HAP-1 (cell line): Measurements from ENCODE around the gene SLC35F4.

Experiments
- DNase-seq, 2 experiments: peaks; one replicate each; pipeline ENCODE4 v3.0.0-alpha.2; 2016 to 2020; ENCODE audit warnings: low spot score in 2 of 2
- H3K27me3 ChIP-seq: fragments of 250-450 bp; sonication (Bioruptor Pico); 2 replicates; pipeline ENCODE4 v1.5.1; 2020; ENCODE audit warnings: low read depth, mild to moderate bottlenecking, moderate library complexity
- H3K36me3 ChIP-seq: fragments of 250-450 bp; sonication (Bioruptor Pico); replicated peaks from 2 replicates; pipeline ENCODE4 v1.5.1; 2020; ENCODE audit warnings: mild to moderate bottlenecking
- H3K4me1 ChIP-seq: fragments of 250-450 bp; sonication (Bioruptor Pico); 2 replicates; pipeline ENCODE4 v1.5.1; 2020; ENCODE audit warnings: mild to moderate bottlenecking
- H3K4me3 ChIP-seq: fragments of 250-450 bp; sonication (Bioruptor Pico); 2 replicates; pipeline ENCODE4 v1.5.1; 2020; ENCODE audit warnings: mild to moderate bottlenecking, moderate library complexity
- H3K9me3 ChIP-seq: fragments of 250-450 bp; sonication (Bioruptor Pico); 2 replicates; pipeline ENCODE4 v1.5.1; 2020; ENCODE audit warnings: mild to moderate bottlenecking, moderate library complexity
- in situ Hi-C: fragments of 300-500 bp; cut with MboI; formaldehyde crosslinking; loops from 3 replicates; pipeline ENCODE4 v1.14.3; 2020; ENCODE audit warnings: low sequenced_read_pairs, inconsistent platforms, mixed read lengths

SLC35F4 gene

GRCh38 chr14:57652769-57653168 is 213.1 kb downstream of the SLC35F4 start:
- no peak for DNase-seq
- Histone ChIP-seq H3K27me3 (no peaks in the 10 kb centered on the region; the same call in 1 of the 2 replicates), H3K36me3 (no peaks in the 10 kb centered on the region), H3K4me1 (no peaks in the 10 kb centered on the region), H3K9me3 (no peaks in the 10 kb centered on the region), H3K4me3 (no peak overlapping the region)
- in situ Hi-C loops: no loop called here

DNA sequence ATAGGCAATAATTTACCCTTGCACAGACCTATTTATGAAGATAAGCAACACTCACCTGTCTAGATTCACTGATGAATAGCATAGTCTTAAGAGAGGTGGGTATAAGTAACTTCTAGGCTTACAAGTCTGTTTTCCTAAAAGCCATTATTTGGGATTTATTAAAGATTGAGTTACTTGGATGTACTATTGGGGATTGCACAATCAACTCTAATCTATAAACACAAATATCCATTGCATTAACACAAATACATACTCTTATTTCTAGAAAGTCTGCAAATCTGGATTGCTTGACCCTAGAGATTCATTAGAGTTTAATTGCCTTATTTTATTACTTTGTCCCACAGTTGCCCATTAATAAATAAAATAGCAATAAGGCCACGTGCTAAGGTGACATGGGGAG is 224.1 kb downstream of the SLC35F4 start:
- in situ Hi-C loops: no loop called here
- H3K36me3 ChIP-seq: no peaks in the 10 kb centered on the region
- H3K4me3 ChIP-seq: no peak overlapping the region
- no peaks in the 10 kb centered on the region for H3K27me3 ChIP-seq
- DNase-seq: no peak
- H3K4me1 ChIP-seq: no peaks in the 10 kb centered on the region
- H3K9me3 ChIP-seq: no peaks in the 10 kb centered on the region

GRCh38 chr14:57640036-57640435 is 225.9 kb downstream of the SLC35F4 start:
- Histone ChIP-seq H3K9me3 (no peaks in the 10 kb centered on the region), H3K27me3 (no peaks in the 10 kb centered on the region), H3K36me3 (no peaks in the 10 kb centered on the region), H3K4me3 (no peak overlapping the region), H3K4me1 (no peaks in the 10 kb centered on the region)
- no peak for DNase-seq
- in situ Hi-C loops: no loop called here

- Histone ChIP-seq H3K9me3 (no peaks in the 10 kb centered on the region), H3K36me3 (no peaks in the 10 kb centered on the region), H3K27me3 (no peaks in the 10 kb centered on the region), H3K4me3 (no peak overlapping the region), H3K4me1 (no peaks in the 10 kb centered on the region)
- DNase-seq: no peak
- in situ Hi-C loops: no loop called here
These were observed 228.0 kb downstream of the SLC35F4 start for GRCh38 chr14:57637901-57638300.

GRCh38 chr14:57634335-57634734 is 231.6 kb downstream of the SLC35F4 start:
- in situ Hi-C loops: no loop called here
- Histone ChIP-seq H3K4me1 (no peaks in the 10 kb centered on the region), H3K9me3 (no peaks in the 10 kb centered on the region), H3K36me3 (no peaks in the 10 kb centered on the region), H3K27me3 (no peaks in the 10 kb centered on the region), H3K4me3 (no peak overlapping the region)
- DNase-seq: no peak

DNA sequence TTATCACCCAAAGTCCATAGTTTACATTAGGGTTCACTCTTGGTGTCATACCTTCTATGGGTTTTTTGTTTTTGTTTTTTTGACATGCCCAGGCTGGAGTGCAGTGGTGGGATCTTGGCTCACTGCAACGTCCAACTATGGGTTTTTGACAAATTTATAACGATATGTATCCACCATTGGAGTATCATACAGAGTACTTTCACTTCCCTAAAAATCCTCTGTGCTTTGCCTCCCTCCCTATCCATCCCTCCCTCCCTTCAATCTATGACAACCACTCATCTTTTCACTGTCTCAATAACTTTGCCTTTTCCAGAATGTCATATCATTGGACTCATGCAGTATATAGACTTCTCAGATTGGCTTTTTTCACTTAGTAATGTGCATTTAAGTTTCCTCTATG is 233.2 kb downstream of the SLC35F4 start:
- Histone ChIP-seq H3K4me1 (no peaks in the 10 kb centered on the region), H3K9me3 (no peaks in the 10 kb centered on the region), H3K27me3 (no peaks in the 10 kb centered on the region), H3K36me3 (no peaks in the 10 kb centered on the region), H3K4me3 (no peak overlapping the region)
- in situ Hi-C loops: no loop called here
- DNase-seq: no peak

GRCh38 chr14:57617510-57617909 is 248.4 kb downstream of the SLC35F4 start:
- H3K36me3 ChIP-seq: no peaks in the 10 kb centered on the region
- DNase-seq: no peak
- no peaks in the 10 kb centered on the region for H3K9me3 ChIP-seq
- H3K4me3 ChIP-seq: no peak overlapping the region
- H3K27me3 ChIP-seq: no peaks in the 10 kb centered on the region
- no peaks in the 10 kb centered on the region for H3K4me1 ChIP-seq
- in situ Hi-C loops: no loop called here

DNA sequence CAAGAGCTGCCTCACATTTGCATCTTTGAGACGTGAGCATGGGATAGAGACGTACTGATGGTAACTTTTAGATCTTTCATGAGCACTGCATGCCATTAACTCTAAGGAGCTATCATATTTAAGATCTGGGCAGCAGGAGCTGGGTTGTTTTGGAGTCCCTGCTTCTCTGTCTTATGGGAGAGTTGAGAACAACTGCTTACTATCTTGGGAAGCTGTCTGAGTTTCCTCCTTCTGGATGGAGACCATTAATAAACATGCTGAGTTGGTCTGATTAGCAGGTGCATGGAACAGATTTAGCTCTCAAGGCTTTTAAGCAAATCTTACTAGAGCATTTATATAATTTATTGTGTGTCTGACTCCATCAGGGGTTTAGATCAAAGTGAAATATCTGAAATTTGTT is 252.9 kb downstream of the SLC35F4 start:
- in situ Hi-C loops: no loop called here
- Histone ChIP-seq H3K4me3 (no peak overlapping the region), H3K36me3 (no peaks in the 10 kb centered on the region), H3K27me3 (0 out of 2 replicates have a peak, but pooled peaks cover 3% of the 10 kb centered on the region), H3K4me1 (no peaks in the 10 kb centered on the region), H3K9me3 (no peaks in the 10 kb centered on the region)
- no peak for DNase-seq

DNA sequence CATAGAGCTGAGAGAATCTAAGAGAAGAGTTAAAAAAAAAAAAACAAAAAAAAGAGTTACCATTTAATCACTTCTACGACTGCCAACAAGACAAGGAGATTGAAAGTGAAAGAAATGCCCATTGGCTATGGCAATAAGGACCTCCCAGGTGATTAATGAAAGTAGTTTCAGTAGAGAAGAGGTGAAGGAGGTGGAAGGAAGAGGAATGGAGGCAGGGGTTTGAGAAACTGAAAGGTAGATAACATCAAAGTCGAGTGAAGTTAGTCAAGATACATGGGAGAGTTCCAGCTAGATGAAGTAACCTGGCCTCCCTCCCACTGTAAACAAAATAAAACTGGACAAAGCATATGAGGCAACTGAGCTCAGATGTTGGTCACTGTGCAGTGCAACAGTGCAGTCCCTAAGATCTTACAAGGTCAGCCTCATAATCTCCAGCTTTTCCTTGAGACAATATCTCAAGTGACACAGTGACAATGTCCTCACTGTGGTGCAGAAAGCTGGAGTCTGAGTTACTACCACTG is 254.3 kb downstream of the SLC35F4 start:
- 0 out of 2 replicates have a peak, but pooled peaks cover 7% of the 10 kb centered on the region for H3K27me3 ChIP-seq
- DNase-seq: no peak
- in situ Hi-C loops: no loop called here

DNA sequence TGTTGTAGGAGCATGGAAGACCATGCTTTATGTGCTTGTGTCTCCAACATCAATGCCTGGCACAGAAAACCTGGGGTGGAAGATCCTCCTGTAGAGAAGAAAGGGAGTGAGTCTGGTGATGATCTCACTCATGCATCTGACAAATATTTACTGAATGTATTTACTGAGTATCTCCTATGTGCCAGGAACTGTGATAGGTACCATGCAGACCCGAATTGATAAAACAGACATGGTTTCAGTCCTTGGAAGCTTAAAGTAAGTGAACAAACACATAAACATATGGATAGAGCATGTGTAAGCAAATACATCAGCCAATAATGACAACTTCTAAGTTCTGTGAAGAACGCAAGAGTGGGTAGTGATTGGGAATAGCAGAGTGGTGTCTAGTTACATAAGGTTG is 255.3 kb downstream of the SLC35F4 start:
- no peak overlapping the region for H3K4me3 ChIP-seq
- H3K27me3 ChIP-seq: peaks cover 7% of the 10 kb centered on the region; the same call in 1 of the 2 replicates
- no peak for DNase-seq
- no peaks in the 10 kb centered on the region for H3K36me3 ChIP-seq
- no peaks in the 10 kb centered on the region for H3K4me1 ChIP-seq
- no peaks in the 10 kb centered on the region for H3K9me3 ChIP-seq
- in situ Hi-C loops: no loop called here

More for the DNA sequence above, 254.3 kb downstream of the SLC35F4 start:
- Histone ChIP-seq H3K4me1 (no peaks in the 10 kb centered on the region), H3K9me3 (no peaks in the 10 kb centered on the region), H3K4me3 (no peak overlapping the region), H3K36me3 (no peaks in the 10 kb centered on the region)

DNA sequence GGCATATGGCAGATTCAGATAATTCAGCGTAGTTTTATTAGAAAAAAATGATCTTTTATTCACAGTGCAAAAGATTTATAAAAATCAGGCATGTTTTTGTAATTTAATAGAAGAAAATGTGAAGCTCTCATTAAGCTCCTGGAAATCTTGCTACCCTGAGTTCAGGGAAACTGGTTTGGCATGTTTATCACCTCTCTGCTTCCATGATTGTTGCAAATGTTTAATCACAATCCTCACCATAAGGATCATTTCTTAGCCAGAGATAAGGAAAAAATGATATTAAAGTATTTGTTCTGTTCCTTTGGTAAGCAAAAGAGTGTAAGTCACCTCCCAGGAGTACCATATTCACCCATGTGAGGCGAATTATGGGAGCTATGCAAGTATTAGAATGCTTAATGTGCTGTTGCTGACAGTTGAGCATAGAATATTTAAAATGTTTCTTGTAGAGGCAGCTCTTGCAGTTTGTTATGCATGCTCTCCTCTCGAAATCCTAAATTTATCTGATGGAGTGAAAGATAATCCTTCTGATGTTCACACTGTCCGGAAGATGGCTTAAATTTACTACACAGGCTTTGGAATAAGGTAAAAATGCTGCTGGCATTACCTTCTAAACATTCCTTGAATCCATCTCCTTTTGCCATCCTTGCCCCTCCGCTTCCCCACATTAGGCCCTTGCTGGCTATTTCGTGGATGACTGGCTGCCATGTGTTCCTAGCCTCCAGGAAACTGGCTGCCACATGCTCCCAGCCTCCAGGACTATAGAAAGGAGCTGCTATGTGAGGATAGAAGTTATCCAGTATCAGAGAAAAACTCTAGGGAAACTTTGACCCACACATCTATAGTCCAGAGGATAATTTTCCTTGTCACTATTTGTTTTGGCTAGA is 256.5 kb downstream of the SLC35F4 start:
- H3K4me1 ChIP-seq: no peaks in the 10 kb centered on the region

GRCh38 chr14:57607086-57607485 is 258.8 kb downstream of the SLC35F4 start:
- no peak for DNase-seq
- H3K4me3 ChIP-seq: no peak overlapping the region
- H3K36me3 ChIP-seq: no peaks in the 10 kb centered on the region
- H3K27me3 ChIP-seq: peaks cover 10% of the 10 kb centered on the region; the same call in 1 of the 2 replicates
- H3K4me1 ChIP-seq: no peaks in the 10 kb centered on the region
- in situ Hi-C loops: no loop called here
- H3K9me3 ChIP-seq: no peaks in the 10 kb centered on the region

More for the DNA sequence above, 256.5 kb downstream of the SLC35F4 start:
- in situ Hi-C loops: no loop called here
- H3K4me3 ChIP-seq: no peak overlapping the region
- H3K36me3 ChIP-seq: no peaks in the 10 kb centered on the region
- H3K9me3 ChIP-seq: no peaks in the 10 kb centered on the region
- DNase-seq: no peak
- peaks cover 10% of the 10 kb centered on the region; the same call in 1 of the 2 replicates for H3K27me3 ChIP-seq

- H3K9me3 ChIP-seq: no peaks in the 10 kb centered on the region
- H3K4me1 ChIP-seq: no peaks in the 10 kb centered on the region
- 0 out of 2 replicates have a peak, but pooled peaks cover 10% of the 10 kb centered on the region for H3K27me3 ChIP-seq
- H3K36me3 ChIP-seq: no peaks in the 10 kb centered on the region
- in situ Hi-C loops: no loop called here
- DNase-seq: no peak
- H3K4me3 ChIP-seq: no peak overlapping the region
These were observed 282.5 kb downstream of the SLC35F4 start for GRCh38 chr14:57583396-57583795.

DNA sequence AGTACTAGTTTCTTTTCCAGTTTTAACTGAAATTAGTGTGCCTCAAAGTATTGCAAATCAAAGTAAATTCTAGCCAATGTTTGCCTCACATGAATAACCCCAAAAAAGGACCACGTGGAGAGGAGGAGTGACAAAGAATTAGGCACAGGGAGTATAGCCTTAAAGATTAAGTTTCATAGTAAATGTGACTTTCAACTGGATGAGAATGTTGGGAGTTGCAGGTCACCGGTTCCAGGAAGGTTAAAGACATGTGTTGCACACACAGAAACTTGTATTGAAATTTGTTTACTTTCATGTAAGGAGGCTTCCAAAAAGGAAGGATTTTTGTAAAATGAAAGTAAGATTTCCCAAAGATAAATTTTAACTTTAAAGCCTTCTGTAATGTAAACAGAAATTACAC is 283.1 kb downstream of the SLC35F4 start:
- H3K4me1 ChIP-seq: no peaks in the 10 kb centered on the region
- no peaks in the 10 kb centered on the region for H3K36me3 ChIP-seq
- H3K4me3 ChIP-seq: no peak overlapping the region
- 0 out of 2 replicates have a peak, but pooled peaks cover 10% of the 10 kb centered on the region for H3K27me3 ChIP-seq
- no peak for DNase-seq
- in situ Hi-C loops: no loop called here
- H3K9me3 ChIP-seq: no peaks in the 10 kb centered on the region
